COR-L47 (cell line): ENCODE measurements around the gene SAGE1.
"Not testable (repeated sequence)": the region's sequence is repeated elsewhere in the genome, so short reads cannot be mapped to it uniquely, and the experiment has no call there.

Experiments
- DNase-seq: peaks from one replicate; lab custom pipeline; 2025; lab: John Stamatoyannopoulos, UW

The SAGE1 gene, protein sequence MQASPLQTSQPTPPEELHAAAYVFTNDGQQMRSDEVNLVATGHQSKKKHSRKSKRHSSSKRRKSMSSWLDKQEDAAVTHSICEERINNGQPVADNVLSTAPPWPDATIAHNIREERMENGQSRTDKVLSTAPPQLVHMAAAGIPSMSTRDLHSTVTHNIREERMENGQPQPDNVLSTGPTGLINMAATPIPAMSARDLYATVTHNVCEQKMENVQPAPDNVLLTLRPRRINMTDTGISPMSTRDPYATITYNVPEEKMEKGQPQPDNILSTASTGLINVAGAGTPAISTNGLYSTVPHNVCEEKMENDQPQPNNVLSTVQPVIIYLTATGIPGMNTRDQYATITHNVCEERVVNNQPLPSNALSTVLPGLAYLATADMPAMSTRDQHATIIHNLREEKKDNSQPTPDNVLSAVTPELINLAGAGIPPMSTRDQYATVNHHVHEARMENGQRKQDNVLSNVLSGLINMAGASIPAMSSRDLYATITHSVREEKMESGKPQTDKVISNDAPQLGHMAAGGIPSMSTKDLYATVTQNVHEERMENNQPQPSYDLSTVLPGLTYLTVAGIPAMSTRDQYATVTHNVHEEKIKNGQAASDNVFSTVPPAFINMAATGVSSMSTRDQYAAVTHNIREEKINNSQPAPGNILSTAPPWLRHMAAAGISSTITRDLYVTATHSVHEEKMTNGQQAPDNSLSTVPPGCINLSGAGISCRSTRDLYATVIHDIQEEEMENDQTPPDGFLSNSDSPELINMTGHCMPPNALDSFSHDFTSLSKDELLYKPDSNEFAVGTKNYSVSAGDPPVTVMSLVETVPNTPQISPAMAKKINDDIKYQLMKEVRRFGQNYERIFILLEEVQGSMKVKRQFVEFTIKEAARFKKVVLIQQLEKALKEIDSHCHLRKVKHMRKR

DNA sequence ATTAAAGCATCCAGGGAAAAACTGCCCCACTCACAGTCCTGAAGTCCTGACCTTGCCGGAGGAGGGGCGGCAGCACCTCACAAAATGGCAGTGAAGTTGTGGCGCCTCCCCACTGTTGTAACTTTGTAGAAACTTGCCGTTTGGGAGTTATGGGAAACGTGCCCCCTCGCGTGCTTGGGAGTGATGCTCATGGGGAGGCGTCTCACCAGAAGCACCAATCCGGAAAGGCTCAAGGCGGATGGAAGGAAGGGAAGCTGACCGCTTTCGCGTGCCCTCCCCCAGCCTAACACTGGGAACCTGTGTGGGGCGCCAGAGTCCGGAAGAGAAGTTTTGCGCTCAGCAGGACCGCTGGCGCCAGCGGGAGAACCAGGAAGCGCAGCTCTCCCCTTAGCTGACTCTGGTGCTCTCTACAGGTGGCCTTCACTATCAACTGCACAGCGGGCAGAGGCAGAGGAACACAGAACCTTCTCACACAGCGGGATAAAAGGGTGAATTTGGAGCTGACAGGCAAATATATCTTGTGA lies at the start of gene SAGE1, which contains the start of gene CT45A10:
SAGE1 (plus strand) TSS at position 423 of the 524 bp plus-strand sequence. CDS start 2,527 bp downstream, outside the sequence.
CT45A10 (minus strand) TSS at position 151 of the 524 bp plus-strand sequence. CDS start 8,100 bp downstream, outside the sequence.
- no peak for DNase-seq

DNA sequence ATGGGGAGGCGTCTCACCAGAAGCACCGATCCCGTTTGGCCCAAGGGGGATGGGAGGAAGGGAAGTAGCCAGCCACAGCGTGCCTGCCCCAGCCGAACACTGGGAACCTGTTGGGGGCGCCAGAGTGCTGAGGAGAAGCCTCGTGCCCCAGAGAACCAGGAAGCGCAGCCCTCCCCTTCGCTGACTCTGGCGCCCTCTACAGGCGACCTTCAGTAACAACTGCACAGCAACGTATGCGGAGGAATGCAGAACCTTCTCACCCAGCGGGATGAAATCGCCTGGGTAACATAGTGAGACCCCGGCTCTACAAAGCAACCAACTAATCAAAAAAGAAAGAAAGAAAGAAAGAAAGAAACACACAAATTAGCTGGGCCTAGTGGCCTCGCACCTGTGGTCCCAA lies 39.1 kb upstream of the SAGE1 start, which contains the start of gene CT45A8:
CT45A8 (minus strand) TSS at position 101 of the 400 bp plus-strand sequence. CDS start 3,755 bp downstream, outside the sequence.
- not testable (repeated sequence) for DNase-seq

DNA sequence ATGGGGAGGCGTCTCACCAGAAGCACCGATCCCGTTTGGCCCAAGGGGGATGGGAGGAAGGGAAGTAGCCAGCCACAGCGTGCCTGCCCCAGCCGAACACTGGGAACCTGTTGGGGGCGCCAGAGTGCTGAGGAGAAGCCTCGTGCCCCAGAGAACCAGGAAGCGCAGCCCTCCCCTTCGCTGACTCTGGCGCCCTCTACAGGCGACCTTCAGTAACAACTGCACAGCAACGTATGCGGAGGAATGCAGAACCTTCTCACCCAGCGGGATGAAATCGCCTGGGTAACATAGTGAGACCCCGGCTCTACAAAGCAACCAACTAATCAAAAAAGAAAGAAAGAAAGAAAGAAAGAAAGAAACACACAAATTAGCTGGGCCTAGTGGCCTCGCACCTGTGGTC lies 21.8 kb upstream of the SAGE1 start, which contains the start of gene CT45A9:
CT45A9 (minus strand) TSS at position 101 of the 400 bp plus-strand sequence. CDS start 3,751 bp downstream, outside the sequence.
- not testable (repeated sequence) for DNase-seq

DNA sequence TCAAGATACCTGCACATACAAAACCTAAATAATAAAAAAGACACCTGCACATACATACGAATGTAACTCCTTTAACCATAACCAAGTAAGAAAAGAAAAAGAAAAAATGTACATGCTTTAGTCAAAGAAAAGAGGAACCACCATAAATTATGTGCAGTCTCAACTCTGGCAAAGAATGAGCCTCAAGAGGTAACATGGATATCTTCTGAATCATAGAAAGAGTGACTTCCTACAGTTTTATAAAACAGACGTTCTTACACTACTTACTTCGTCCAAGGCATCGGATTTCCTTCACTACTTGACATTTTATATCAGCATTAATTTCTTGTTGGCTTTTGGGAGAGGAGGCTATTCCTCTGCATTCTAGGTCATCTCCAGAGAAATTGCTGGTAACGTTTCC lies 10.8 kb upstream of the SAGE1 start:
- not testable (repeated sequence) for DNase-seq

DNA sequence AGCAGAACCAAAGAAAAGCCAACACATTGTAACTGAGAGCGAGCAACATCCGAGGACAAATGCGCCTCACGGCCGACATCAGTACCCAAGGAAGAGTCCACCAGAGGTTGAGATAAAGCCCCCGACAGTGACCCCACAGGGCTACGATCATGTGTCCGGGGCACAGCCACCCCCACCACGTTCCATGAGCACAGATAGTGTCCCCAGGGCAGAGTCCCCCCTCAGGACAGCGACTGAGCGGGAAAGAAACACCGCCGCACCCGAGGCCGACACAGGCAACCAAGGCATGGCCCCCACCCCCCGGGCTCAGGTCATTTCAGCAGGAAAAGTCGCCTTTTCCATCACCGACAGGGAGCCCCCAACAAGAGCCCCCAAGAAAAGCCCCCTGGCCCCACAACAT lies 5.3 kb upstream of the SAGE1 start:
- not testable (repeated sequence) for DNase-seq

DNA sequence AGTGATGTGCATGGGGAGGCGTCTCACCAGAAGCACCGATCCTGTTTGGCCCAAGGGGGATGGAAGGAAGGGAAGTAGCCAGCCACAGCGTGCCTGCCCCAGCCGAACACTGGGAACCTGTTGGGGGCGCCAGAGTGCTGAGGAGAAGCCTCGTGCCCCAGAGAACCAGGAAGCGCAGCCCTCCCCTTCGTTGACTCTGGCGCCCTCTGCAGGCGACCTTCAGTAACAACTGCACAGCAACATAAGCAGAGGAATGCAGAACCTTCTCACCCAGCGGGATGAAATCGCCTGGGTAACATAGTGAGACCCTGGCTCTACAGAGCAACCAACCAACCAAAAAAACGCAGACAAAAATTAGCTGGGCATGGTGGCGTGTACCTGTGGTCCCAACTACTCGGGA lies 4.5 kb upstream of the SAGE1 start:
- DNase-seq = not testable (repeated sequence)

DNA sequence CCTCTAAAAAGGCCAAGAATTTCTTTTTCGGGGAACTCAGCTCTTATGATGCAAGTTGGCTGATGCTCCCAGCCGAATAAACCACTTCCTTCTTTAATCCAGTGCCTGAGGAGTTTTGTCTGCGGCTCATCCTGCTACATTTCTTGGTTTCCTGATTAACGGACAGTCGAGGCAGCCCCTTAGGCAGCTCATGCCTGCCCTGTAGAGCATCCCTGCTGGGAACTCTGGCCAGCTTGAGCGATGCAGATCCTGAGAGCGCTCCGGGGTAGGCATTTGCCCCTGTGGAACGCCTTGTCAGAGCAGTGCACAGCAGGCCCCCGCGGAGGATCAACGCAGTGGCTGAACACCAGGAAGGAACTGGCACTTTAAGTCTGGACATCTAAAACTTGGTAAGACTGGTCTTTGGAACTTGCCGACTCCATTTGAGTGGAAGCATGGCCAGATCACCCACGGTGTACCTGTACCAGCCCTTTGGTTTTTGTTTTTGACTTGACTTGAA lies 3.4 kb upstream of the SAGE1 start:
- no peak for DNase-seq

DNA sequence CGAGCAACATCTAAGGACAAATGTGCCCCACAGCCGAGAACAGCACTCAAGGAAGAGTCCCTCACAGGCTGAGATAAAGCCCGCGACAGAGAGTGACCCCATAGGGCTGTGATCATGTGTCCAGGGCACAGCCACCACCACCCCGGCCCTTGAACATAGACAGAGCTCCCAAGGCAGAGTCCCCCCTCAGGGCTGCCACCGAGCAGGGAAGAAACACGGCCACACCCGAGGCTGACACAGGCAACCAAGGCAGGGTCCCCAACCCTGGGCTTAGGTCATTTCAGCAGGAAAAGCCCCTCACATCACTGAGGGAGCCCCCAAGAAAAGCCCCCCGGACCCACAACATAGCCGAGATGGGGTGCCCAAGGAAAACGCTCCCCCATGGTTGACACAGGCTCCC lies 735 bp upstream of the SAGE1 start:
- DNase-seq = no peak

DNA sequence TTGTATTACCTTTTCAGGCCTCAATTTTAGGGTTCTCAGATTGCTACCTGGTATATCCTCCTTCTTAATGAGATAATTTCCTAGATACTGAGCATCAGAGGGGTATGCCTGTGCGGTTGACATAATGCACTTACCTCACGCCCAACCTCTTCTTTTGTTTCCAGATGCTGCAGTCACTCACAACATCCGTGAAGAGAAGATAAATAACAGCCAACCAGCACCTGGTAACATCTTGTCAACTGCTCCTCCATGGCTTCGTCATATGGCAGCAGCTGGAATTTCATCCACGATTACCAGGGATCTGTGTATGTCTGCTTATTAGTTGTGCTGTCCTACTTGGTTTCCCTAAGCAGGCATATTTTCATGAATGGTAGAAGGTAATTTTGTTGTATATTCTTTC lies 16.7 kb downstream of the SAGE1 start:
- DNase-seq = no peak

DNA sequence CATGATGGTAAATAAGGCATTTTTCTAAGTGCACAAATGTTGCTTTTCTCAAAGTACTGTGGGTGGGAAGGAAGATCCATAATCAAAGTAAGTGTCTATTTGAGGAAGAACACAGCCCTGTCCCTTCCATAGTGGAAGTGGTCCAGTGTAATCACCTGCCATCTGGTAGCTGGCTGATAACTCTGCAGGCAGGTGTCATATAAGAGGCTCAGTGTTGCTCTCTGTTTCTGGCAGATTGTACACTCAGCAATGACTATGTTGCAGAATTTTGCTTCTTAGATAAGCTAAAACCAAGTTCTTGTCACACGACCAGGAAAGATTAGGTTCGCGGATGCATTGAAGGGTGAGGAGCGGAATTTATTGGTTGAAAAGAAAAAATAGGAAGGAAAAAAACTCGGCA lies 20.9 kb downstream of the SAGE1 start:
- no peak for DNase-seq

DNA sequence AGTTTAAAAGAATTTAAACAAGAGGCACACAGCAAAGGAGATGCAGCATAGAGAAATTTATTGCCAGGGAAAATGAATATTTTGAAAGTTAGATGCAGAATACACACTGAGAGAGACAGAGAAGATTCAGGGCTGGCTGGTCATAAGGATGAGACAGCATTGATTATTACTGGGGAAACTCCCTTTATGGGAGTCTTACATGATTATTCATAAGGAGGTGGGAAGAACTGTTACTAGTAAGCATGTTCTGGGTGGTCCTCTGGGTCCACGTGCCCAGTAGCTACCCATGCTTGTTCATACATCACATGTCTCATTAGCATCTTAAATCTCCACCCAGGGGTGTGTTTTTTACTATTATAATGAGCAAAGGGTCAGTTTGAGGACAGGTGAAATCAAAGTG lies 27.0 kb downstream of the SAGE1 start:
- not testable (repeated sequence) for DNase-seq

DNA sequence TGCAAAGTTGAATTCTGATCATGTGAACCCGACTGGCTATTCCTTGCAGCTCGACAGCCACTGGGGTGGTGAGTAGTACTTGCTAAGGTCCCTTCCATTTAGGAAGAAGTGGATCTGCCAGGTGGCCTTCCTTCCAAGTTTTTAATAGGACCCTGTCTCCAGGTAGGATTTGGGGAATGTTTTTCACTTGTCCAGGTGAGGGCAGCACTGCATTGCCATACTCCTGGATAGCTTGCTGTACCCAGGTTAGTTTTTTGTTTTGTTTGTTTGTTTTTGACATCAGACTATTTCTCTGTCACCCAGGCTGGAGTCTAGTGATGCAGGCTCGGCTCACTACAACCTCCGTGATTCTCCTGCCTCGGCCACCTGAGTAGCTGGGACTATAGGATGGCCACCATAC lies 29.8 kb downstream of the SAGE1 start:
- no peak for DNase-seq

DNA sequence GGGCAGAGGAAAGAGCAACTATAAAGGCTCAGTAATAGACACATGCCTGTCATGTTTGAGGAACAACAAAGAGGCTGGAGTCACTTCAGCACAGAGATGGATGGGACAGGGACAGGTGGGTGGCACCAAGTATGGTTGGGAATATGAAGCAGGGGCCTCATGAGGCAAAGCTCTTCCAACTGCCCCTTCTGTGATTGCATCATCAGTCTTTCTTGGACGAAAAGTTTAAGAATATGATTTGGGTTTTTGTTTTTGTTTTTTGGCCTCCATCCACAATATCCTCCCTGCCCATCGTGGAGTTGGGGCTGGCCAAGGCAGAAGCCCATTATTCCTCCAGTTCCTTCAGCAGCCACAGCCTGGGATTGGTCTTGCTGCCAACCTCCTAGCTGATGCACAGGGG lies 34.4 kb downstream of the SAGE1 start:
- no peak for DNase-seq

DNA sequence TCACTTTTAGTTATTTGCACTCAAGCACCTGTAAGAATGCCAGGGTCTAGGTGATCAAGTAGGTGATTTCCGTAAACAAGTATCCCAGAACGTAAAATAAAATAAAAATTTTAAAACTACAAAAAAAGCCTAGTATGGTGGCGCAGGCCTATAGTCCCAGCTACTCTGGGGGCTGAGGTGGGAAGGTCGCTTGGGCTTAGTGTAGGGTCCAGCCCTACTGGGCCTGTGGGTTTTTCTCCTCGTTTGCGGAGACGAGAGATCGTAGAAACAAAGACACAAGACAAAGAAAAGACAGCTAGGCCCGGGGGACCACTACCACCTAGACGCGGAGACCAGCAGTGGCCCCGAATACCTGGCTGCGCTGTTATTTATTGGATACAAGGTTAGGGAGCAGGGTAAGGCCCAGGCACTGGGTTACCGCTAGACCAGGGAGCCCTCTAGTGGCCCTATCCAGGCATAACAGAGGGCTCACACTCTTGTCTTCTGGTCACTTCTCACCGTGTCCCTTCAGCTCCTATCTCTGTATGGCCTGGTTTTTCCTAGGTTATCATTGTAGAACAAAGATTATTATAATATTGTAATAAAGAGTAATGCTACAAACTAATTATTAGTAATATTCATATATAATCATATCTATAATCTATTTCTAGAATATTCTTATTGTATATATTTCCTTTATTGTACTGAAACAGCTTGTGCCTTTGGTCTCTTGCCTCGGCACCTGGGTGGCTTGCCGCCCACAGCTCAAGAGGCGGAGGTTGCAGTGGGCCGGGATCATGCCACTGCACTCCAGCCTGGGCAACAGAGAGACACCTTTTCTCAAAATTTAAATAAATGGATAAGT lies 38.4 kb downstream of the SAGE1 start:
- DNase-seq = no peak

DNA sequence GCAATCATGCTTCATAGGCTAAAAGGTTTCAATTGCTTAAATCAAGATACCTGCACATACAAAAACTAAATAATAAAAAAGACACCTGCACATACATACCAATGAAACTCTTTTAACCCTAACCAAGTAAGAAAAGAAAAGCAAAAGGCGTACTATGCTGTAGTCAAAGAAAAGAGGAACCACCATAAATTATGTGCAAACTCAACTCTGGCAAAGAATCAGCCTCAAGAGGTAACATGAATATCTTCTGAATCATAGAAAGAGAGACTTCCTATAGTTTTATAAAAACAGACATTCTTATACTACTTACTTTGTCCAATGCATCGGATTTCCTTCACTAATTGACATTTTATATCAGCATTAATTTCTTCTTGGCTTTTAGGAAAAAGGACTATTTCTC lies 51.0 kb downstream of the SAGE1 start:
- DNase-seq = no peak

DNA sequence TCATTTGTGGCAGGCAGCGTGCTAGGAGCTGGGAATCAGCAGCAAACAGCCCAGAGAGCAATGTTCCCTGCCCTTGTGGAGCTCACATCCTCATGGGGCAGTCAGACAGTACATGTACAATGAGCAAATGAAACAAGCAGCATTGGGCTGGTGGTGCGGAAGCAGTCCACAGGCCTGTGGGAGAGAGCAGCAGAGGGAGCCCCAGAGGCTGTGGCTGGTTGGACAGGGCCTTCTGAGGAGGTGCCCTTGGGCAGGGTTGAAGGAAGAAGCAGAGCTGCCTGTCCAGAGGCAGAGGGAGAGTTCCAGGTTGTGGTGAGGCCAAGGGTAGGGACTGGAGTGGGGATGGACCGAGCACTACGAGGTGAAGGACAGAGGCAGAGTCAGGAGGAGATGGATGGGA lies 57.8 kb downstream of the SAGE1 start:
- DNase-seq = no peak
